Spleen (tissue), 11 donors: ENCODE data around the gene CA11. TPM values are rescaled to one million over a fixed set of nuclear protein-coding genes. Genes with fewer than 3 reads are reported as not detected.

ENCODE experiments used
- DNase-seq: peaks from one replicate; pipeline ENCODE4 v3.0.0-alpha.2; 2020
- H3K27ac ChIP-seq, 8 donors: fragments of 200-600 bp; sonication (generic) in 7 of 8; 1 replicate in 4 of 8; 2 replicates in 4 of 8; pipeline versions ENCODE4 v1.5.0 to v1.8.0; 2016 to 2021; ENCODE audit warnings: inconsistent platforms in 4 of 8, mild to moderate bottlenecking in 4 of 8, moderate library complexity in 1 of 8
- H3K27me3 ChIP-seq, 7 donors: fragments of 200-600 bp; sonication (generic) in 6 of 7; replicated peaks in 1 of 7; 1 replicate in 4 of 7; 2 replicates in 3 of 7; pipeline versions ENCODE4 v1.5.0 to v1.8.0; 2016 to 2021; ENCODE audit warnings: inconsistent platforms in 3 of 7, mild to moderate bottlenecking in 1 of 7
- H3K36me3 ChIP-seq, 6 donors: fragments of 200-600 bp; sonication (generic) in 5 of 6; 1 replicate in 4 of 6; 2 replicates in 2 of 6; pipeline versions ENCODE4 v1.5.0 to v1.8.0; 2016 to 2021; ENCODE audit warnings: inconsistent platforms in 2 of 6
- H3K4me1 ChIP-seq, 6 donors: fragments of 200-600 bp; sonication (generic) in 5 of 6; 1 replicate in 3 of 6; 2 replicates in 3 of 6; pipeline versions ENCODE4 v1.5.0 to v1.8.0; 2016 to 2021; ENCODE audit warnings: inconsistent platforms in 3 of 6
- H3K4me3 ChIP-seq, 8 donors: fragments of 200-600 bp; sonication (generic) in 7 of 8; 1 replicate in 4 of 8; 2 replicates in 4 of 8; pipeline versions ENCODE4 v1.5.0 to v1.8.0; 2016 to 2021; ENCODE audit warnings: inconsistent platforms in 4 of 8, mild to moderate bottlenecking in 4 of 8, moderate library complexity in 2 of 8
- H3K9me3 ChIP-seq, 8 donors: fragments of 200-600 bp; sonication (generic) in 7 of 8; 1 replicate in 4 of 8; 2 replicates in 4 of 8; pipeline versions ENCODE4 v1.5.0 to v1.8.0; 2016 to 2021; ENCODE audit warnings: inconsistent platforms in 4 of 8
- CTCF ChIP-seq, 11 experiments: fragments of 200-600 bp in 7 of 11; fragments of 450-650 bp in 4 of 11; sonication (generic) in 4 of 11; IDR thresholded peaks in 8 of 11; conservative IDR thresholded peaks in 3 of 11; 1 replicate in 7 of 11; 2 replicates in 4 of 11; pipeline versions ENCODE4 v1.4.0 to v1.8.0; 2016 to 2021; ENCODE audit warnings: antibody characterized with exemption in 11 of 11, inconsistent platforms in 4 of 11, mild to moderate bottlenecking in 1 of 11
- POLR2A ChIP-seq, 3 donors: fragments of 450-650 bp; IDR thresholded peaks; one replicate each; pipeline ENCODE4 v1.5.1; 2017; ENCODE audit warnings: antibody characterized with exemption in 3 of 3, mild to moderate bottlenecking in 1 of 3
- POLR2AphosphoS5 ChIP-seq, 3 donors: sonication (generic); formaldehyde crosslinking; IDR thresholded peaks; one replicate each; pipeline ENCODE4 v1.5.1; 2017; ENCODE audit warnings: antibody characterized with exemption in 3 of 3
- WGBS, 5 donors: extraction: QIAGEN DNeasy Blood & Tissue Kit in 3 of 5; methylation state at CpG; one replicate each; pipeline versions ENCODE4 v1.1.5 to v1.1.7; 2013 to 2018; 5-methylcytosine and 5-hydroxymethylcytosine counted together
- intact Hi-C: fragments of 100-400 bp; cut with DNase I; formaldehyde crosslinking; loops from one replicate; pipeline ENCODE4 v1.15.0; 2023; ENCODE audit warnings: low total_unique reads
- polyA plus RNA-seq, 3 donors: library from polyadenylated mRNA; stranded (reverse); fragments of 200-250 nt; gene quantifications; one replicate each; pipeline ENCODE4 v1.2.1, GENCODE V29; 2013
- total RNA-seq, 7 donors: library from RNA; depleted of rRNA in 3 of 7; stranded (reverse); fragments of >200 nt in 3 of 7; fragmentation: NEBNext Ultra II Directional in 4 of 7; extraction: Animal tissue kit (Norgen Biotek cat#: 25700) in 4 of 7; gene quantifications; one replicate each; pipeline versions ENCODE4 v1.1.0 to v1.2.1, GENCODE V29; 2016 to 2021
- donor health status: healthy with polysubstance abuse.
- donor health status: DM: no; HTN: no; CAD: no; lungs with moderate emphysema.
- donor health status: DM: no; HTN: no; CAD: no.
- donor health status: Bipolar disorder and iron deficiency.
- donor health status: healthy.
- donor health status: DM: no; HTN: no; CAD: no.
- donor health status: DM: yes; HTN: yes; CAD: no.

CA11 gene
- total and polyA plus RNA-seq, 10 donors = 1.9 to 14.5 (median 7.8) TPM

- 92 to 97% (median 92%) methylated on average over 13 to 14 of the region's 14 CpGs for WGBS, 5 donors
- Histone ChIP-seq H3K4me1 (peaks cover 10 to 21% (median 17%) of the 10 kb centered on the region in 6 donors), H3K36me3 (no peaks in the 10 kb centered on the region), H3K9me3 (no peaks in the 10 kb centered on the region), H3K4me3 (no peak overlapping the region), H3K27me3 (no peaks in the 10 kb centered on the region), H3K27ac (no peak overlapping the region)
- no peak for DNase-seq
- intact Hi-C loops = no loop called here
- no peak for TF ChIP-seq POLR2A (IDR thresholded peaks at IDR 0.05)
- no peak for TF ChIP-seq CTCF (IDR thresholded peaks at IDR 0.05 in 8 of 11, conservative IDR thresholded peaks at IDR 0.05 in 3 of 11)
- no peak for TF ChIP-seq POLR2AphosphoS5 (IDR thresholded peaks at IDR 0.05)
Observed at GRCh38 chr19:48664476-48664875, 18.5 kb upstream of the CA11 start.

GRCh38 chr19:48663667-48664066 is 17.7 kb upstream of the CA11 start:
- intact Hi-C loops = no loop called here
- no peak overlapping the region for H3K27ac ChIP-seq
- peaks cover 10 to 21% (median 17%) of the 10 kb centered on the region in 6 donors for H3K4me1 ChIP-seq
- 87 to 97% (median 91%) methylated on average over 4 of the region's 4 CpGs for WGBS, 5 donors
- H3K36me3 ChIP-seq = no peaks in the 10 kb centered on the region
- no peak for DNase-seq
- no peaks in the 10 kb centered on the region for H3K9me3 ChIP-seq
- TF ChIP-seq POLR2A (IDR thresholded peaks at IDR 0.05) = no peak
- no peak for TF ChIP-seq CTCF (IDR thresholded peaks at IDR 0.05 in 8 of 11, conservative IDR thresholded peaks at IDR 0.05 in 3 of 11)
- no peak for TF ChIP-seq POLR2AphosphoS5 (IDR thresholded peaks at IDR 0.05)
- no peak overlapping the region for H3K4me3 ChIP-seq
- no peaks in the 10 kb centered on the region for H3K27me3 ChIP-seq

GRCh38 chr19:48661711-48662090 is 15.7 kb upstream of the CA11 start:
- Histone ChIP-seq H3K4me3 (no peak overlapping the region), H3K36me3 (no peaks in the 10 kb centered on the region), H3K27ac (peak overlapping the region in 4 of 8 donors; percentile 71 to 85 (median 74)), H3K27me3 (no peaks in the 10 kb centered on the region), H3K4me1 (peaks cover 10 to 21% (median 17%) of the 10 kb centered on the region in 6 donors), H3K9me3 (no peaks in the 10 kb centered on the region)
- no peak for DNase-seq
- TF ChIP-seq POLR2AphosphoS5 (IDR thresholded peaks at IDR 0.05) = no peak
- no peak for TF ChIP-seq CTCF (IDR thresholded peaks at IDR 0.05 in 8 of 11, conservative IDR thresholded peaks at IDR 0.05 in 3 of 11)
- no peak for TF ChIP-seq POLR2A (IDR thresholded peaks at IDR 0.05)
- intact Hi-C loops = no loop called here
- WGBS, 5 donors = 92 to 98% (median 95%) methylated on average over 40 to 50 of the region's 50 CpGs

- WGBS, 5 donors = 45 to 55% (median 46%) methylated on average over 35 of the region's 35 CpGs
- Histone ChIP-seq H3K27me3 (no peaks in the 10 kb centered on the region), H3K9me3 (no peaks in the 10 kb centered on the region), H3K4me1 (peaks cover 10 to 21% (median 17%) of the 10 kb centered on the region in 6 donors), H3K4me3 (peak overlapping the region in 4 of 8 donors; percentile 5 to 55 (median 10)), H3K27ac (peak overlapping the region; percentile 62 to 85 (median 74)), H3K36me3 (no peaks in the 10 kb centered on the region)
- TF ChIP-seq POLR2A (IDR thresholded peaks at IDR 0.05) (no peak), POLR2AphosphoS5 (IDR thresholded peaks at IDR 0.05) (peak in 2 of 3 donors; percentile 48 to 52), CTCF (IDR thresholded peaks at IDR 0.05 in 8 of 11, conservative IDR thresholded peaks at IDR 0.05 in 3 of 11) (peak in 2 of 11 experiments; percentile 15 to 24)
- intact Hi-C loops = no loop called here
- DNase-seq = peak; percentile 89
Observed at GRCh38 chr19:48660852-48661710, 15.1 kb upstream of the CA11 start.
